HG02885 (cell line): ENCODE results near the gene SEC16A.

ENCODE experiments used
- ATAC-seq: cut with Tn5 transposase; IDR thresholded peaks from one replicate; pipeline ENCODE4 v1.9.1; 2021; ENCODE audit warnings: mild to moderate bottlenecking; ENCODE audit not compliant: unreplicated experiment, poor library complexity

Gene SEC16A

GRCh38 chr9:136403915-136404800 is 78.7 kb downstream of the SEC16A start:
- no peak for ATAC-seq

GRCh38 chr9:136403538-136403914 is 79.3 kb downstream of the SEC16A start:
- no peak for ATAC-seq

- ATAC-seq = no peak
These were observed 80.8 kb downstream of the SEC16A start for GRCh38 chr9:136402067-136402466.

- ATAC-seq = no peak
These were observed 81.5 kb downstream of the SEC16A start for GRCh38 chr9:136401173-136401922.

- peak; percentile 76 for ATAC-seq
These were observed 82.6 kb downstream of the SEC16A start, which contains the start of gene SNAPC4 for GRCh38 chr9:136400038-136400834. TSS of gene SNAPC4 (minus strand) at chr9:136400170. CDS start at chr9:136398428, 1,742 bp downstream.

GRCh38 chr9:136399176-136400037 is 83.4 kb downstream of the SEC16A start:
- ATAC-seq = peak; percentile 27

GRCh38 chr9:136398286-136398685 is 84.6 kb downstream of the SEC16A start:
- no peak for ATAC-seq

GRCh38 chr9:136397643-136398042 is 85.2 kb downstream of the SEC16A start:
- ATAC-seq = no peak

- no peak for ATAC-seq
These were observed 86.7 kb downstream of the SEC16A start for GRCh38 chr9:136396219-136396515.

- ATAC-seq = no peak
These were observed 87.3 kb downstream of the SEC16A start for GRCh38 chr9:136395345-136396218.

- no peak for ATAC-seq
These were observed 87.9 kb downstream of the SEC16A start for GRCh38 chr9:136395020-136395340.

GRCh38 chr9:136394312-136395019 is 88.4 kb downstream of the SEC16A start:
- ATAC-seq = no peak

- ATAC-seq = no peak
These were observed 89.3 kb downstream of the SEC16A start for GRCh38 chr9:136393531-136393930.

- no peak for ATAC-seq
These were observed 90.0 kb downstream of the SEC16A start for GRCh38 chr9:136392538-136393449.

GRCh38 chr9:136391737-136392537 is 90.9 kb downstream of the SEC16A start:
- no peak for ATAC-seq
